Small intestine (tissue), 16 donors: Measurements from ENCODE around the gene ASNSD1. TPM values are rescaled to one million over a fixed set of nuclear protein-coding genes. Genes with fewer than 3 reads are reported as not detected.

Source experiments
- DNase-seq, 2 donors: peaks; one replicate each; pipeline versions ENCODE4 v3.0.0 to v3.0.0-alpha.2; 2013
- FAIRE-seq: peaks from 2 replicates; lab custom pipeline; 2012; peaks lifted over from hg19 to GRCh38; lab: Jason Lieb, UNC
- H3K27ac ChIP-seq, 3 donors: one replicate each; pipeline ENCODE4 v1.5.1; 2013; ENCODE audit warnings: low read length in 2 of 3, mild to moderate bottlenecking in 2 of 3, control low read depth in 1 of 3, inconsistent platforms in 1 of 3, low read depth in 1 of 3, moderate library complexity in 1 of 3
- H3K27me3 ChIP-seq, 3 donors: one replicate each; pipeline ENCODE4 v1.6.1; 2013; ENCODE audit warnings: low read length in 3 of 3, inconsistent platforms in 1 of 3; ENCODE audit not compliant: control insufficient read depth in 3 of 3, insufficient read depth in 3 of 3
- H3K36me3 ChIP-seq, 3 donors: one replicate each; pipeline ENCODE4 v1.6.1; 2013; ENCODE audit warnings: low read length in 3 of 3, inconsistent platforms in 1 of 3, low read depth in 1 of 3, mild to moderate bottlenecking in 1 of 3, moderate library complexity in 1 of 3; ENCODE audit not compliant: control insufficient read depth in 3 of 3, insufficient read depth in 2 of 3
- H3K4me1 ChIP-seq, 3 donors: one replicate each; pipeline ENCODE4 v1.6.1; 2013; ENCODE audit warnings: low read length in 2 of 3, inconsistent platforms in 1 of 3, low read depth in 1 of 3, mild to moderate bottlenecking in 1 of 3, moderate library complexity in 1 of 3; ENCODE audit not compliant: control insufficient read depth in 3 of 3, insufficient read depth in 2 of 3
- H3K4me3 ChIP-seq, 3 donors: one replicate each; pipeline ENCODE4 v1.5.1; 2013; ENCODE audit warnings: low read length in 3 of 3, control low read depth in 1 of 3, inconsistent platforms in 1 of 3, low read depth in 1 of 3, mild to moderate bottlenecking in 1 of 3, moderate library complexity in 1 of 3
- H3K9me3 ChIP-seq, 2 donors: one replicate each; pipeline ENCODE4 v1.6.1; 2013; ENCODE audit warnings: low read depth in 1 of 2, low read length in 1 of 2; ENCODE audit not compliant: control insufficient read depth in 2 of 2, insufficient read depth in 1 of 2
- WGBS, 3 donors: extraction: QIAGEN DNeasy Blood & Tissue Kit; methylation state at CpG; one replicate each; pipeline ENCODE4 v1.1.7; 2013; 5-methylcytosine and 5-hydroxymethylcytosine counted together
- long read RNA-seq, 10 donors: transcript quantifications; one replicate each; lab custom pipeline, GENCODE V29; 2026
- polyA plus RNA-seq, 4 donors: library from polyadenylated mRNA; stranded (reverse) in 3 of 4; unstranded in 1 of 4; fragments of 200-250 nt in 3 of 4; fragments of 120-200 nt in 1 of 4; gene quantifications; one replicate each; pipeline versions ENCODE4 v1.2.1 to v1.2.3, GENCODE V29; 2013
- donor health status: healthy with polysubstance abuse.
- donor health status: control.
- donor health status: control.
- donor health status: Bipolar disorder and iron deficiency.
- donor health status: healthy.

Gene ASNSD1
- polyA plus RNA-seq = 10 to 100 TPM; 27.5 to 38.2 (median 34.0) TPM
- long read RNA-seq, donor 1 = 0 reads
- long read RNA-seq, donor 2, transcript ASNSD1-201 (6 exons, 2,450 nt) = major isoform, 6 of 8 reads
- long read RNA-seq, donor 2, partial matches to known transcripts = 0 of 8 reads
- long read RNA-seq, donor 2, other reads (novel, unspliced or antisense) = 0 of 8 reads
- long read RNA-seq, donor 3, partial matches to known transcripts = 10 of 18 reads
- long read RNA-seq, donor 3, other reads (novel, unspliced or antisense) = 0 of 18 reads
- long read RNA-seq, donor 4 = 0 reads
- long read RNA-seq, donor 5, partial matches to known transcripts = 0 of 3 reads
- long read RNA-seq, donor 5, other reads (novel, unspliced or antisense) = 0 of 3 reads
- long read RNA-seq, donor 6, transcript ASNSD1-201 (6 exons, 2,450 nt) = major isoform, 6 of 8 reads
- long read RNA-seq, donor 6, partial matches to known transcripts = 0 of 8 reads
- long read RNA-seq, donor 6, other reads (novel, unspliced or antisense) = 0 of 8 reads
- long read RNA-seq, donor 7 = 0 reads
- long read RNA-seq, donor 8, partial matches to known transcripts = 0 of 1 reads
- long read RNA-seq, donor 8, other reads (novel, unspliced or antisense) = 0 of 1 reads
- long read RNA-seq, donor 9, partial matches to known transcripts = 0 of 3 reads
- long read RNA-seq, donor 9, other reads (novel, unspliced or antisense) = 0 of 3 reads
- long read RNA-seq, donor 10, transcript ASNSD1-209 (4 exons, 581 nt) = minor isoform, 8 of 30 reads
- long read RNA-seq, donor 10, transcript ASNSD1-201 (6 exons, 2,450 nt) = major isoform, 11 of 30 reads
- long read RNA-seq, donor 10, partial matches to known transcripts = 10 of 30 reads
- long read RNA-seq, donor 10, other reads (novel, unspliced or antisense) = 0 of 30 reads

- H3K27me3 ChIP-seq = no peaks in the 10 kb centered on the region
- H3K36me3 ChIP-seq = peaks cover 0 to 3% (median 2%) of the 10 kb centered on the region in 3 donors
- WGBS, 3 donors = 0 to 1% (median 0%) methylated on average over 46 of the region's 46 CpGs
- peak; percentile 87 for FAIRE-seq
- peak within 1 kb of the TSS; percentile 69 to 98 (median 88) for H3K4me3 ChIP-seq
- peak within 1 kb of the TSS; percentile 59 to 91 (median 72) for H3K27ac ChIP-seq
- DNase-seq = peak; percentile 100
- no peaks in the 10 kb centered on the region for H3K9me3 ChIP-seq
- peaks cover 2 to 7% (median 3%) of the 10 kb centered on the region in 3 donors for H3K4me1 ChIP-seq
These were observed at the start of gene ASNSD1 for GRCh38 chr2:189661148-189661956. Gene ASNSD1 (plus strand): TSS chr2:189661459. CDS start chr2:189666133, 4,674 bp downstream.

GRCh38 chr2:189613077-189613636 is 48.1 kb upstream of the ASNSD1 start:
- Histone ChIP-seq H3K27me3 (no peaks in the 10 kb centered on the region), H3K27ac (peak overlapping the region in 2 of 3 donors; percentile 37 to 38), H3K9me3 (no peaks in the 10 kb centered on the region), H3K4me3 (peak overlapping the region in 1 of 3 donors; percentile 23), H3K36me3 (no peaks in the 10 kb centered on the region), H3K4me1 (peaks cover 0 to 6% (median 0%) of the 10 kb centered on the region in 3 donors)
- DNase-seq (peak; percentile 64 to 86), FAIRE-seq (peak; percentile 80)
- WGBS, 3 donors = 9 to 17% (median 12%) methylated on average over 6 of the region's 6 CpGs

GRCh38 chr2:189613650-189614420 is 47.4 kb upstream of the ASNSD1 start:
- no peaks in the 10 kb centered on the region for H3K36me3 ChIP-seq
- FAIRE-seq (no peak), DNase-seq (peak in 1 of 2 donors; percentile 3)
- peaks cover 0 to 6% (median 0%) of the 10 kb centered on the region in 3 donors for H3K4me1 ChIP-seq
- H3K27me3 ChIP-seq = no peaks in the 10 kb centered on the region
- no peaks in the 10 kb centered on the region for H3K9me3 ChIP-seq
- no peak overlapping the region for H3K4me3 ChIP-seq
- H3K27ac ChIP-seq = peak overlapping the region in 1 of 3 donors; percentile 37
- WGBS, 3 donors = 60 to 82% (median 69%) methylated on average over 2 of the region's 2 CpGs

DNA sequence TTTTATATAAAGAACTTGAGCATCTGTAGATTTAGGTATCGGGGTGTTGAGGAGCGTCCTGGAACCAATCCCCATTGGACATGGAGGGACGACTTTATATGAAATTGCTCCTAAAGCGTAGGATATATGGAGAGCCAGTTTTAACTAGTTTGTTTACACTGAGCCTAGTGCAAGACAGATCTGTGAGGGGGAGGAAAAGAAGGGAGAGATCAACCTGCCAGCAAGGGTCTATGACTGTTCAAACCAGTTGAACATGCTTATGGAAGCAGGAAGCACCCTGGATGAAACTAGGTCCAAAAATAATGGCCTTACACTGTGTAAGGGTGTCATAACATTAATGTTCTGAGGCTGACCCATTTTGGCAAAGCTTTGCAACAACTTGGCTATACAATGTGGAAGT is 46.7 kb upstream of the ASNSD1 start:
- 89 to 96% (median 94%) methylated on average over 4 of the region's 4 CpGs for WGBS, 3 donors
- H3K4me1 ChIP-seq = peaks cover 0 to 6% (median 0%) of the 10 kb centered on the region in 3 donors
- DNase-seq (no peak), FAIRE-seq (no peak)
- no peaks in the 10 kb centered on the region for H3K9me3 ChIP-seq
- H3K36me3 ChIP-seq = no peaks in the 10 kb centered on the region
- H3K4me3 ChIP-seq = no peak overlapping the region
- H3K27ac ChIP-seq = no peak overlapping the region
- H3K27me3 ChIP-seq = no peaks in the 10 kb centered on the region

GRCh38 chr2:189618197-189618596 is 43.1 kb upstream of the ASNSD1 start:
- FAIRE-seq = no peak
- no peak overlapping the region for H3K27ac ChIP-seq
- H3K4me1 ChIP-seq = peaks cover 0 to 3% (median 0%) of the 10 kb centered on the region in 3 donors
- no peaks in the 10 kb centered on the region for H3K36me3 ChIP-seq
- H3K27me3 ChIP-seq = no peaks in the 10 kb centered on the region
- no peak for DNase-seq
- 0 to 2% (median 0%) methylated on average over 1 of the region's 1 CpG for WGBS, 3 donors
- H3K4me3 ChIP-seq = no peak overlapping the region
- H3K9me3 ChIP-seq = no peaks in the 10 kb centered on the region

DNA sequence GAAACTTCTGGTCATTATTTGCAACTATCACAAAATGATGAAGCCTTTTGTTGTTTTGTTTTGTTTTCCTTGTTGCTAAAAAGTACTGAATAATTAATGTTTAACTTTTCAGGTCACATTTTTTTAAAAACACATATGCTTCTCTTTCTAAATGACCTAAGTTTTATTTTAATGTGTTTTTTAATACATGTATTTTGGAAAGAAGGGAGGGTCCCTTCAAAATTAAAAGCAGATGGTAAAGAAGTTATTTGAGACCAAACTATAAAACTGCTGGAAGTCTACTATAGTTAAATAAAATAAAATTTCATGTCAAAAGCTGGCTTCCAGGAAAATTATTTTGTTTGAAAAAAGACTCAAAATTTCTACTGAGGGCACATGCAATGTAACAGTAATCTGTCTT is 39.5 kb upstream of the ASNSD1 start:
- no peak for FAIRE-seq

GRCh38 chr2:189623049-189623448 is 38.2 kb upstream of the ASNSD1 start:
- whole genome bisulfite sequencing, 3 donors = 84 to 96% (median 94%) methylated on average over 1 of the region's 1 CpG

More for the DNA sequence above, 39.5 kb upstream of the ASNSD1 start:
- no peak for DNase-seq
- H3K27me3 ChIP-seq = no peaks in the 10 kb centered on the region
- no peak overlapping the region for H3K4me3 ChIP-seq
- H3K27ac ChIP-seq = no peak overlapping the region
- no peaks in the 10 kb centered on the region for H3K4me1 ChIP-seq
- H3K36me3 ChIP-seq = no peaks in the 10 kb centered on the region
- no peaks in the 10 kb centered on the region for H3K9me3 ChIP-seq

More at GRCh38 chr2:189623049-189623448, 38.2 kb upstream of the ASNSD1 start:
- Histone ChIP-seq H3K27ac (no peak overlapping the region), H3K36me3 (no peaks in the 10 kb centered on the region), H3K27me3 (no peaks in the 10 kb centered on the region), H3K4me3 (no peak overlapping the region), H3K9me3 (no peaks in the 10 kb centered on the region), H3K4me1 (no peaks in the 10 kb centered on the region)
- no peak for DNase-seq
- no peak for FAIRE-seq
